ENCODE measurements around the gene FGFR4. TPM values are rescaled to one million over a fixed set of nuclear protein-coding genes. Genes with fewer than 3 reads are reported as not detected.

FGFR4 gene
- total and polyA plus RNA-seq, 7 donors, result 1.6 to 6.5 (median 3.5) TPM

- WGBS, 3 donors, result 90 to 94% (median 92%) methylated on average over 5 of the region's 5 CpGs
- intact Hi-C loops (cut with DNase I), result no loop called here
- ATAC-seq, result no peak
- Histone ChIP-seq H3K4me3 (no peak overlapping the region), H3K27ac (no peak overlapping the region), H3K27me3 (ENCODE audit: insufficient read depth in 3 of 3, low read length in 2 of 3) (no peaks in the 10 kb centered on the region), H3K4me1 (no peaks in the 10 kb centered on the region), H3K36me3 (ENCODE audit: insufficient read depth in 1 of 2, low read depth in 1 of 2) (peaks cover 15 to 89% of the 10 kb centered on the region in 2 donors), H3K9me3 (no peaks in the 10 kb centered on the region)
- TF ChIP-seq, protein P1, sequence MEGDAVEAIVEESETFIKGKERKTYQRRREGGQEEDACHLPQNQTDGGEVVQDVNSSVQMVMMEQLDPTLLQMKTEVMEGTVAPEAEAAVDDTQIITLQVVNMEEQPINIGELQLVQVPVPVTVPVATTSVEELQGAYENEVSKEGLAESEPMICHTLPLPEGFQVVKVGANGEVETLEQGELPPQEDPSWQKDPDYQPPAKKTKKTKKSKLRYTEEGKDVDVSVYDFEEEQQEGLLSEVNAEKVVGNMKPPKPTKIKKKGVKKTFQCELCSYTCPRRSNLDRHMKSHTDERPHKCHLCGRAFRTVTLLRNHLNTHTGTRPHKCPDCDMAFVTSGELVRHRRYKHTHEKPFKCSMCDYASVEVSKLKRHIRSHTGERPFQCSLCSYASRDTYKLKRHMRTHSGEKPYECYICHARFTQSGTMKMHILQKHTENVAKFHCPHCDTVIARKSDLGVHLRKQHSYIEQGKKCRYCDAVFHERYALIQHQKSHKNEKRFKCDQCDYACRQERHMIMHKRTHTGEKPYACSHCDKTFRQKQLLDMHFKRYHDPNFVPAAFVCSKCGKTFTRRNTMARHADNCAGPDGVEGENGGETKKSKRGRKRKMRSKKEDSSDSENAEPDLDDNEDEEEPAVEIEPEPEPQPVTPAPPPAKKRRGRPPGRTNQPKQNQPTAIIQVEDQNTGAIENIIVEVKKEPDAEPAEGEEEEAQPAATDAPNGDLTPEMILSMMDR (IDR thresholded peaks at IDR 0.05), result no peak
- no peak for DNase-seq
These were observed 37.4 kb upstream of the FGFR4 start for GRCh38 chr5:177049285-177049684.

DNA sequence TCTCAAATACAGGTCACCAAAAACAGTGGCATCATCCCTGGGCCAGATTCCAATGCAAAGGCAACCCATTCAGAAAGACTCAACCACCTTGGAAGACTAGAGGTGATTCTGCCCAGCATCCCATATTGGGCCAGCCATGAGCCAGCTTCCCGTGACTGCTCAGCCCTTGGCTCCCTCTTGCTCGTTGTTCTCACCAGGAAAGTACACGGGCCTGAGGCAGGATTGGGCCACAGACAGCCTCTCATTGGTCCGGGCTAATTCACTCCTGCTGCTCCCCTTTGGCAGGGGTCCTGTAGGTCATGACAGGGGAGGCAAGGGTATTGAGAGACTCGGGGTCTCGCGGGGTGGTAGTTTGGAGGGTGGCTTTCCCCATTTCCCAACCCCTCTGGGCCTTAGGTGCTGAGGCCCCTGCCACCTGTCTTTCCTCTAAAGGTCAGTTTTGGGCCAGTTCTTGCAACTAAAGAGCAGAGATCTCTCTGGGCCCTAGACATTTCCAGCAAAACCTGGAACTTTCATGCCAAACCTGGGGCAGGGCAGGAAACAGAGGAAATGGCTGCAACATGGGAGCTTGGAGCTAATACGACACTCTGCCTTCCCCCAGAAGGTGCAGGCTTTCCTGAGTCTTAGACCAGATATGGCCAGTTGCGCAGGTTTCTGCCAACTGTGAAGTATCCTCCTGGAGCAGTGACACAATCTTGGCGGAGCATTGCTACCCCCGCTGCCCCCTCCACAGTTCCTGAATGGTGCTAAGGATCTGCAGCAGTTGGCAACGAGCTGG lies 22.0 kb upstream of the FGFR4 start:
- no peak overlapping the region for H3K4me3 ChIP-seq
- no peak overlapping the region for H3K27ac ChIP-seq
- ATAC-seq, result no peak
- H3K36me3 ChIP-seq (ENCODE audit: insufficient read depth in 1 of 2, low read depth in 1 of 2), result peaks cover 7 to 43% of the 10 kb centered on the region in 2 donors
- WGBS, 3 donors, result 70 to 79% (median 75%) methylated on average over 12 of the region's 12 CpGs
- no peaks in the 10 kb centered on the region for H3K9me3 ChIP-seq
- intact Hi-C loops (cut with DNase I), result no loop called here
- no peaks in the 10 kb centered on the region for H3K27me3 ChIP-seq (ENCODE audit: insufficient read depth in 3 of 3, low read length in 2 of 3)
- H3K4me1 ChIP-seq, result no peaks in the 10 kb centered on the region
- TF ChIP-seq, protein P1 (IDR thresholded peaks at IDR 0.05), result no peak
- DNase-seq, result no peak

DNA sequence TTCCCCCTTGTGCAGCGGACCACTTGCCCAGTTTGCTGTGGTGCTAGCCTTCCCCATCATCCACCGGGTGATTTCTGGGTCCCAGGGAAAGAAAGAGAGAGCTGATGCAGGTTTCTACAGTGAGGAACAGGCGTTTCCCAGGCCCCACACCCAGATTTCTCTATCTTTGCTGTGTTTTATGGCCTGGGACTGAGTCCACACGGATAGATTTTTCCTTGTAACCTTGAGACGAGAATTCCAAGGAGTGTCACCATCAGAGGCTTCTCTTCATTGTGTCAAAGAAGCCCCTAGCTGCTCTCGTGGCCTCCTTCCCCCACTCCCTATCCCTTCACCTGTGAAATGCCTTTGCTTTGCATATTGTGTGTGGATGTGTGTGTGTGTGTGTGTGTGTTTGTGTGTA lies 21.2 kb upstream of the FGFR4 start:
- no peaks in the 10 kb centered on the region for H3K27me3 ChIP-seq (ENCODE audit: insufficient read depth in 3 of 3, low read length in 2 of 3)
- H3K4me3 ChIP-seq, result no peak overlapping the region
- intact Hi-C loops (cut with DNase I), result no loop called here
- 81 to 82% (median 82%) methylated on average over 6 of the region's 6 CpGs for WGBS, 3 donors
- no peak overlapping the region for H3K27ac ChIP-seq
- peaks cover 7 to 46% of the 10 kb centered on the region in 2 donors for H3K36me3 ChIP-seq (ENCODE audit: insufficient read depth in 1 of 2, low read depth in 1 of 2)
- ATAC-seq (no peak), DNase-seq (no peak)
- TF ChIP-seq, protein P1 (IDR thresholded peaks at IDR 0.05), result no peak
- H3K4me1 ChIP-seq, result no peaks in the 10 kb centered on the region
- no peaks in the 10 kb centered on the region for H3K9me3 ChIP-seq

- Histone ChIP-seq H3K4me3 (no peak overlapping the region), H3K27ac (no peak overlapping the region), H3K4me1 (no peaks in the 10 kb centered on the region), H3K36me3 (ENCODE audit: insufficient read depth in 1 of 2, low read depth in 1 of 2) (peaks cover 7 to 46% of the 10 kb centered on the region in 2 donors), H3K9me3 (no peaks in the 10 kb centered on the region), H3K27me3 (ENCODE audit: insufficient read depth in 3 of 3, low read length in 2 of 3) (no peaks in the 10 kb centered on the region)
- ATAC-seq (no peak), DNase-seq (no peak)
- TF ChIP-seq, protein P1 (IDR thresholded peaks at IDR 0.05), result no peak
- intact Hi-C loops (cut with DNase I), result no loop called here
- 95 to 98% (median 98%) methylated on average over 2 of the region's 2 CpGs for WGBS, 3 donors
These were observed 20.5 kb upstream of the FGFR4 start for GRCh38 chr5:177066224-177066623.

DNA sequence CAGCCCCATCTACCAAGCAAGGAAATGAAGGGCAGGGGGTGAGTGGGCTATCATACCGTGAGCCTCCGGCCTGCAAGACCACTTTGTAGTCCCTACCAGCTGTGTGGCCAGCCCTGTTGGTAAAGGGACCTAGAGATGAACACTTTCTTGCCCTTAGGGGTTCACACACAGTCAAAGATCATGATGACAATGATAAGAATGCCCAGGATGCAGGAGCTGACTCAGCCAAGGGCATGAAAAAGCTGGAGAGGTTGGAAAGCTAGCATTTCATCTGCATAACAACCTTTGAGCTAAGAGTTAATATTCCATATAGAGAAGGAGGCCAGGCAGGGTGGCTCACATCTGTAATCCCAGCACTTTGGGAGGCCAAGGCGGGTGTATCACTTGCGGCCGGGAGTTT lies 19.2 kb upstream of the FGFR4 start:
- no peaks in the 10 kb centered on the region for H3K27me3 ChIP-seq (ENCODE audit: insufficient read depth in 3 of 3, low read length in 2 of 3)
- H3K4me3 ChIP-seq, result no peak overlapping the region
- intact Hi-C loops (cut with DNase I), result no loop called here
- no peaks in the 10 kb centered on the region for H3K9me3 ChIP-seq
- H3K4me1 ChIP-seq, result peaks cover 2% of the 10 kb centered on the region
- H3K36me3 ChIP-seq (ENCODE audit: insufficient read depth in 1 of 2, low read depth in 1 of 2), result peaks cover 7 to 40% of the 10 kb centered on the region in 2 donors
- ATAC-seq, result no peak
- 92 to 96% (median 92%) methylated on average over 5 of the region's 5 CpGs for WGBS, 3 donors
- no peak for DNase-seq
- no peak overlapping the region for H3K27ac ChIP-seq
- TF ChIP-seq, protein P1 (IDR thresholded peaks at IDR 0.05), result no peak

All from psoas muscle (tissue), 8 donors.